Stimulated activated CD8-positive, alpha-beta memory T cell treated with anti-CD3 and anti-CD28 coated beads, Interleukin-12 subunit alpha, Interleukin-12 subunit beta, amount 100 ng/mL, for 4 hours (primary cell): ENCODE measurements around the gene MSANTD3.
"Not testable (repeated sequence)": the region's sequence is repeated elsewhere in the genome, so short reads cannot be mapped to it uniquely, and the experiment has no call there.

Source experiments
- DNase-seq: peaks from one replicate; pipeline ENCODE4 v3.0.0-alpha.2; 2020; ENCODE audit warnings: low read depth

The MSANTD3 gene, protein sequence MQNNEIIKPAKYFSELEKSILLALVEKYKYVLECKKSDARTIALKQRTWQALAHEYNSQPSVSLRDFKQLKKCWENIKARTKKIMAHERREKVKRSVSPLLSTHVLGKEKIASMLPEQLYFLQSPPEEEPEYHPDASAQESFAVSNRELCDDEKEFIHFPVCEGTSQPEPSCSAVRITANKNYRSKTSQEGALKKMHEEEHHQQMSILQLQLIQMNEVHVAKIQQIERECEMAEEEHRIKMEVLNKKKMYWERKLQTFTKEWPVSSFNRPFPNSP

GRCh38 chr9:100426530-100427365, at the start of gene MSANTD3:
TSS of gene MSANTD3 (plus strand) at chr9:100427143. CDS start at chr9:100441939, 14,796 bp downstream.
- DNase-seq = peak; percentile 45

DNA sequence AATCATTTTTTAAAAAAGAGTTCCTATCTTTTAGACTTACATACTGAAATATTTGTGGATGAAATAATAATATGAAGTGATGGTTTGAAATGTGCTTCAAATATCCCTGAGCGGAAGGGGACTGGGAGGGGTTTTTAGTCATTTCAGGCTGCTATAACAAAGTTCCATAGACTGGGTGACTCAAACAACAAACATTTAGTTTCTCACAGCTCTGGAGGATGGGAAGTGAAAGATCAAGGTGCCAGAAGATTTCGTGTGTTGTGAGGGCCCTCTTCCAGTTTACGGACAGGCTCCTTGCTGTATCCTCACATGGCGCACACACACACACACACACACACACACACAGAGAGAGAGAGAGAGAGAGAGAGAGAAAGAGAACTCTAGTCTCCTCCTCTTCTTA, 47.1 kb upstream of the MSANTD3 start:
- DNase-seq = no peak

- not testable (repeated sequence) for DNase-seq
Measured at GRCh38 chr9:100392989-100393388, 34.0 kb upstream of the MSANTD3 start.

DNA sequence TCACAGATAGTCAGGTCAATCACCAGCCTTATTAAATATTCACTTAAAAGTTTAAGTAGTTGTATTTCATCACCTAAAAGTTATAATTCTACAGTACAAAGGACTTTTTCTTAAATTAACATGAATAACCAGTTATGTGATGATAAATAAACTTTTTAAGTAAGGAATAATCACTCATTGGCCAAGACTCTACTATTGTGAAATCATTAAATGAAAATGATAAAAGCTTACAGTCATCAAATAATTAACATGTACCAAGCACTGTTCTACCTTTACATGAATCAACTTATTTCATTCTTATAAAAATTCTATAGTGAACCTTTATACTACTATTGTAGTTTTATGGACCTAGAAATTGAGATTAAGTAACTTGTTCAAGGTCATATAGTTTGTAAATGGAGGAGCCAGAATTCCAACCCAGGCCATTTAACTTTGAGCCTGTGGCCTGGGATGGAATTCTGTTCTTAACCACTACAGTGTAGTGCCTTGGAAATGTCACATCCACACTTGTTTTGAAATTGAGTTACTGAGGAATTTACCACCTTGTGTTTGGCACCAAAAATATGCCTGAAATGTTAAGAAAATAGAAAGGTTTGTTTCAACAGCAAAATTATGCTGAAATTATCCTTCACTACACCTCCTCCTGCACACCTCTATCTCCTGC, 32.8 kb upstream of the MSANTD3 start:
- no peak for DNase-seq

DNA sequence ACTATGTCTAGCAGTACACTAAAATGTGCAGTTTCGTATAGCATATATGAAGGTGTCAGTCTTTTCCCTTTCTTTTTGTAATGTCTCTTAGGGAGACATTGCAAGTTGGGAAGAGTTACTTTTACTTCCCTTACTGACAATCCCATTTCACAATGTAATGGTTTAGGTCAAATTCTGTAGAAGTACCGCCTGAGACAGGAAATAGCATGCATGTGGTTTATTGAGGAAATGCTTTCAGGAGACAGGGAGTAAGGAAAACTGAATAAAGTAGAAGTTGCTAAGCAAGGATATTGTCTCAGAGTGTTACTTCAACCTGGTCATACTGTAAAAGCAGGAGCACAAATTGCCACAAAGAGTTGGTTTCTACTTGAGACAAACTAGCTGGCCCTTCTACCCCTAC, 32.1 kb upstream of the MSANTD3 start:
- no peak for DNase-seq

- DNase-seq = no peak
Measured at GRCh38 chr9:100396769-100397168, 30.2 kb upstream of the MSANTD3 start.

- no peak for DNase-seq
Measured at GRCh38 chr9:100397529-100398266, 29.2 kb upstream of the MSANTD3 start.

DNA sequence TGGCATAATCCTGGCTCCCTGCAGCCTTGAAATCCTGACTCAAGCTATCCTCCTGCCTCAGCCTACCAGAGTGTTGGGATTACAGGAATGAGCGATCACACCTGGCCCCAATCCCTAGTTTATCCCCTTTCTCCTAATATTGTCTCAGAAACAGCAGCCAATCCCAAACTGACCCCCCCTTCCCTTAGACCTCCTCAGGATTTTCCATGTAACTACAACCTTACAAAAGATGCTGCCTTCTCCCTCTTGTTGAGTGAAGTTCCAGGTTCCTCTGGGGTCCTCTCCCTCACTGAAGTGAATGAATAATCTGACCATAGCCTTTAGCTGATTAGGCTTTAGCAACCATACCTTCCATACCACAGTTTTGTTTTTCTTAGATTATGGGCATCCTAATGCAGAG, 25.9 kb upstream of the MSANTD3 start:
- no peak for DNase-seq

DNA sequence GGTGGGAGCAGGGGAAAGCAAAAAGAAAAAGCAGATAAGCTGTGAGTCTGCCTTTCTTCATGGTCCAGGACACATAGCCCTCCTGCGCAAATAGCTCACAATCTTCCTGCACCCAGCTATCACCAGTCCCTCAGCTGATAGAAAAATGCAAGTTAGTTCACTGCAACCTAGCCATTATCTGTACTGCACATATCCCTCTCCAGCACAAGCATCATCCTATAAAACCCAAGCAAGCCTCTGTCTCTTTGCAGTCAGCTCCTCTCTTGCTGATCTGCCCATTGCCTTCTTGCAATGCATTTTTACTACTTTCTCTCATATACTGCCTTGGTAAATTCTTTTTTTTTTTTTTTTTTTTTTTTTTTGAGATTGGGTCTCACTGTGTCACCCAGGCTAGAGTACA, 20.0 kb upstream of the MSANTD3 start:
- no peak for DNase-seq

- no peak for DNase-seq
Measured at GRCh38 chr9:100408546-100409175, 18.3 kb upstream of the MSANTD3 start.

GRCh38 chr9:100409176-100409556, 17.8 kb upstream of the MSANTD3 start:
- DNase-seq = no peak

GRCh38 chr9:100411472-100412283, 15.3 kb upstream of the MSANTD3 start:
- DNase-seq = peak; percentile 74

GRCh38 chr9:100413839-100414420, 13.0 kb upstream of the MSANTD3 start:
- DNase-seq = no peak

DNA sequence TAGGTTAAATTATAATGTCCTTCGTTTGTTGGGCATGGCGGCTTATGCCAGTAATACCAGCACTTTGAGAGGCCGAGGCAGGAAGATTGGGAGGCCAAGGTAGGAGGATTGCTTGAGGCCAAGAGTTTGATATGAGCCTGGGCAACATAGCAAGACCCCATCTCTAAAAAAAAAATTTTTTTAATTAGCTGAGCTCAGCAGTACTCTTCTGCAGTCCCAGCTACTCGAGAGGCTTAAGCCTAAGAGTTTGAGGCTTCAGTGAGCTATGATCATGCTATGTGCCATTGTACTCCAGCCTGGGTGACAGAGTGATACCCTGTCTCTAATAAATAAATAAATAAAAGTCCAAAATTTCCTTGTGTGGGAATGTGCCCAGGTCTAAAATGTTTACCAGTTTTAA, 9.1 kb upstream of the MSANTD3 start:
- no peak for DNase-seq

DNA sequence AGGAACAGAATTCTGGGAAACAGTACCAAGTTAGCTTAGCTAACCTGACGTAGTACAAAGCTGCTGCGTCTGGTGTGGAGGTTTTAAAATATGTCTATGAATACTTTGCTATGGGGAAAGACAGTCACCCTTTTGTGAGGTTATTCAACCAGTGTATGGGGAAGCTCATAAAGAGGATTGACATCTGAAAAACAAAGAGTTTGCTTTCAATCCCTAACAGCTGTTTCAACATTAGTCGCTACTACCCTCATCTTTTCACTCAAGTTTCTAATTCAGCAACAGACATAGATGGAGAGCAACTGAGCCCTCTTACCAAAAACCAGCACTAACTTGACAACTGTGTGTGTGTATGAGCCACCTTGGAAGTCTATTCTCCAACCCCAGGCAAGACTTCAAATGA, 7.8 kb upstream of the MSANTD3 start:
- DNase-seq = no peak

DNA sequence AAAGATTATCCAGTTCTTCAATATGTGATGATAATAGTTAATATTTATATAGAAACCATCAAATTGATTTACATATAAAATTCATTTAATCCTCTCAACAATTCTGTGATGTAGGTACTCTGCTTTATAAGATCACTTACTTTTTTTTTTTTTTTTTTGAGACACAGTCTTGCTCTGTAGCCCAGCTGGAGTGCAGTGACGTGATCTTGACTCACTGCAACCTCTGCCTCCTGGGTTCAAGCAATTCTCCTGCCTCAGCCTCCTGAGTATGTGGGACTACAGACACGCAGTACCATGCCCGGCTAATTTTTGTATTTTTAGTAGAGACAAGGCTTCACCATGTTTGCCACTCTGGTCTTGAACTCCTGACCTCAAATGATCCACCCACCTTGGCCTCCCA, 5.8 kb upstream of the MSANTD3 start:
- not testable (repeated sequence) for DNase-seq

DNA sequence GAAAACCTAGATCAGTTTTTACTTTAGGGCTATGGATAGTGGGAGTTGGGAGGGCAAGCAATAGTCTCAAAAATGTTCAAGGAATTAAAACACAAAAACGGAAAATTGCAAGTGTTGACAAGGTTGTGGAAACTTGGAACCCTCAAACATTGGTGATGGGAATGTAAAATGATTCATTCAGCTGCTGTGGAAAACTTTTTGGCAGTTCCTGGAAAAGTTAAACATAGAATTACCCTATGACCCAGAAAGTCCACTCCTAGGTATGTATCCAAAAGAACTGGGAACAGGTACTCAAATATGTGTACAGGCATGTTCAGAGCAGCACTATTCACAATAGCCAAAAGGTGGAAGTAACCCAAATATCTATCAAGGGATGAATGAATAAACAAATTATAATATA, 1.2 kb upstream of the MSANTD3 start:
- DNase-seq = no peak

GRCh38 chr9:100426189-100426529, 784 bp upstream of the MSANTD3 start:
- no peak for DNase-seq

GRCh38 chr9:100427366-100428263, 672 bp downstream of the MSANTD3 start:
- DNase-seq = no peak
